GM23338 (cell line): ENCODE measurements around the gene CFAP58. TPM values are rescaled to one million over a fixed set of nuclear protein-coding genes. Genes with fewer than 3 reads are reported as not detected.

ENCODE experiments used
- ATAC-seq: fragments of 200-7000 bp; cut with Tn5 transposase; 3 replicates; pipeline ENCODE4 v1.9.1; 2020
- DNase-seq: peaks from one replicate; pipeline ENCODE4 v3.0.0-alpha.2; 2015; ENCODE audit warnings: low spot score
- H2AFZ ChIP-seq: fragments of 200-600 bp; sonication (generic); 2 replicates; pipeline ENCODE4 v1.8.0; 2016; ENCODE audit warnings: antibody characterized with exemption, mild to moderate bottlenecking, moderate library complexity
- H3F3A ChIP-seq: fragments of 200-600 bp; sonication (generic); replicated peaks from 2 replicates; pipeline ENCODE4 v1.8.0; 2017; ENCODE audit warnings: antibody characterized with exemption, mixed run types, low read depth
- H3K27ac ChIP-seq: fragments of 200-600 bp; sonication (generic); 2 replicates; pipeline ENCODE4 v1.6.1; 2016; ENCODE audit warnings: low read depth
- H3K27me3 ChIP-seq: fragments of 200-600 bp; sonication (generic); 2 replicates; pipeline ENCODE4 v1.8.0; 2016; ENCODE audit warnings: mild to moderate bottlenecking, mixed run types, moderate library complexity; ENCODE audit not compliant: insufficient read depth
- H3K36me3 ChIP-seq: fragments of 200-600 bp; sonication (generic); 2 replicates; pipeline ENCODE4 v1.8.0; 2016; ENCODE audit warnings: mild to moderate bottlenecking; ENCODE audit not compliant: insufficient read depth
- H3K4me1 ChIP-seq: fragments of 200-600 bp; sonication (generic); 2 replicates; pipeline ENCODE4 v1.8.0; 2016; ENCODE audit warnings: mild to moderate bottlenecking, moderate library complexity; ENCODE audit not compliant: insufficient read depth
- H3K4me2 ChIP-seq: fragments of 200-600 bp; sonication (generic); 2 replicates; pipeline ENCODE4 v1.7.1; 2017; ENCODE audit warnings: mixed run types
- H3K4me3 ChIP-seq: fragments of 200-600 bp; sonication (generic); 2 replicates; pipeline ENCODE4 v1.6.1; 2016; ENCODE audit warnings: mixed run types
- H3K79me2 ChIP-seq: fragments of 200-600 bp; sonication (generic); replicated peaks from 2 replicates; pipeline ENCODE4 v1.8.0; 2017; ENCODE audit warnings: mild to moderate bottlenecking; ENCODE audit not compliant: insufficient read depth
- H3K9me2 ChIP-seq: fragments of 200-600 bp; sonication (generic); 2 replicates; pipeline ENCODE4 v1.8.0; 2017; ENCODE audit not compliant: insufficient read depth
- H4K20me1 ChIP-seq: fragments of 200-600 bp; sonication (generic); replicated peaks from 2 replicates; pipeline ENCODE4 v1.8.0; 2017; ENCODE audit warnings: mild to moderate bottlenecking; ENCODE audit not compliant: insufficient read depth
- H3K27ac Mint-ChIP-seq: 2 replicates; pipeline ENCODE4 v1.8.0; 2020; ENCODE audit warnings: inconsistent platforms, mild to moderate bottlenecking, moderate library complexity, mixed read lengths
- H3K27me3 Mint-ChIP-seq: 3 replicates; pipeline ENCODE4 v1.8.0; 2022; ENCODE audit warnings: low read depth, mild to moderate bottlenecking, moderate library complexity, mixed read lengths, inconsistent platforms; ENCODE audit not compliant: insufficient read depth, poor library complexity
- H3K36me3 Mint-ChIP-seq: 3 replicates; pipeline ENCODE4 v1.8.0; 2021; ENCODE audit warnings: low read depth, mild to moderate bottlenecking, inconsistent platforms, moderate library complexity, mixed read lengths
- H3K4me1 Mint-ChIP-seq: 3 replicates; pipeline ENCODE4 v1.8.0; 2020; ENCODE audit warnings: mild to moderate bottlenecking, inconsistent platforms, mixed read lengths
- H3K4me3 Mint-ChIP-seq: 3 replicates; pipeline ENCODE4 v1.8.0; 2021; ENCODE audit warnings: moderate library complexity, mild to moderate bottlenecking, inconsistent platforms, mixed read lengths
- H3K9me3 Mint-ChIP-seq: 3 replicates; pipeline ENCODE4 v1.8.0; 2020; ENCODE audit warnings: moderate library complexity, mild to moderate bottlenecking, inconsistent platforms, mixed read lengths
- CTCF ChIP-seq, 2 experiments: fragments of 200-600 bp in 1 of 2; sonication (generic) in 1 of 2; conservative IDR thresholded peaks; 2 replicates each; pipeline versions ENCODE4 v1.5.1 to v1.6.1; 2016 to 2017; ENCODE audit warnings: antibody characterized with exemption in 2 of 2, low read depth in 2 of 2, mild to moderate bottlenecking in 2 of 2, moderate library complexity in 1 of 2
- EZH2phosphoT487 ChIP-seq: fragments of 200-600 bp; sonication (generic); IDR thresholded peaks from one replicate; pipeline ENCODE4 v1.8.1; 2018; ENCODE audit warnings: antibody characterized with exemption; ENCODE audit not compliant: unreplicated experiment
- NANOG ChIP-seq: IDR thresholded peaks from 2 replicates; pipeline ENCODE4 v1.6.1; 2016; ENCODE audit warnings: antibody characterized with exemption, borderline replicate concordance
- REST ChIP-seq: IDR thresholded peaks from one replicate; pipeline ENCODE4 v1.6.1; 2018; ENCODE audit warnings: antibody characterized with exemption; ENCODE audit not compliant: unreplicated experiment
- ZNF114 ChIP-seq: fragments of 250-450 bp; sonication (Bioruptor Pico); IDR thresholded peaks from 2 replicates; pipeline ENCODE4 v1.5.0; 2020; ENCODE audit warnings: mild to moderate bottlenecking, moderate library complexity
- ZNF331 ChIP-seq: fragments of 250-450 bp; sonication (Bioruptor Pico); IDR thresholded peaks from 2 replicates; pipeline ENCODE4 v1.5.0; 2020; ENCODE audit warnings: low read depth, mild to moderate bottlenecking, moderate library complexity
- polyA plus RNA-seq: library from polyadenylated mRNA; unstranded; fragments of >200 nt; fragmentation: Nextera tagmentation; extraction: Ambion mirVana; gene quantifications from 2 replicates; pipeline ENCODE4 v1.2.1, GENCODE V29; 2016
- total RNA-seq: library from RNA; depleted of rRNA; stranded (reverse); fragments of >200 nt; shearing (Covaris generic); gene quantifications from 2 replicates; pipeline ENCODE4 v1.2.3, GENCODE V29; 2014

CFAP58 gene
- total and polyA plus RNA-seq, 2 experiments from 2014 or later: 0.63 to 0.89 TPM

GRCh38 chr10:104430360-104430759 lies 76.7 kb downstream of the CFAP58 start:
- ATAC-seq (no peak), DNase-seq (no peak)
- Histone ChIP-seq H3K9me2 (no peaks in the 10 kb centered on the region; the same call in 1 of the 2 replicates), H3K79me2 (no peaks in the 10 kb centered on the region), H3K36me3 (no peaks in the 10 kb centered on the region), H3K27me3 (no peaks in the 10 kb centered on the region), H3K4me3 (no peak overlapping the region), H3K4me2 (no peak overlapping the region), H3F3A (no peaks in the 10 kb centered on the region), H4K20me1 (no peaks in the 10 kb centered on the region), H2AFZ (no peak overlapping the region), H3K4me1 (peaks cover 18% of the 10 kb centered on the region), H3K27ac (no peak overlapping the region)
- Mint-ChIP-seq H3K36me3 (no peaks in the 10 kb centered on the region), H3K27me3 (peaks cover 3% of the 10 kb centered on the region), H3K27ac (no peak overlapping the region), H3K4me1 (peaks cover 3% of the 10 kb centered on the region), H3K4me3 (no peak overlapping the region), H3K9me3 (no peaks in the 10 kb centered on the region; the same call in 2 of the 3 replicates)
- no peak for TF ChIP-seq ZNF114 (CRISPR knock-in tag)

- DNase-seq (no peak), ATAC-seq (no peak)
- no peak overlapping the region for H2AFZ ChIP-seq
- no peak overlapping the region for H3K27ac ChIP-seq
- no peaks in the 10 kb centered on the region for H3K9me2 ChIP-seq
- H3K36me3 ChIP-seq: no peaks in the 10 kb centered on the region
- no peak overlapping the region for H3K4me3 ChIP-seq
- no peak for TF ChIP-seq EZH2phosphoT487
- TF ChIP-seq ZNF331 (CRISPR knock-in tag): no peak
- H3F3A ChIP-seq: no peaks in the 10 kb centered on the region
- Mint-ChIP-seq H3K27me3 (peaks cover 6% of the 10 kb centered on the region), H3K4me1 (peaks cover 3% of the 10 kb centered on the region), H3K36me3 (no peaks in the 10 kb centered on the region), H3K9me3 (no peaks in the 10 kb centered on the region; the same call in 2 of the 3 replicates), H3K27ac (no peak overlapping the region), H3K4me3 (no peak overlapping the region)
- H3K4me2 ChIP-seq: no peak overlapping the region
- no peaks in the 10 kb centered on the region for H3K79me2 ChIP-seq
- H3K4me1 ChIP-seq: peaks cover 18% of the 10 kb centered on the region
- no peaks in the 10 kb centered on the region for H4K20me1 ChIP-seq
- no peaks in the 10 kb centered on the region for H3K27me3 ChIP-seq
These were observed 80.0 kb downstream of the CFAP58 start for GRCh38 chr10:104433669-104434068.

- Mint-ChIP-seq H3K27ac (no peak overlapping the region), H3K27me3 (peaks cover 5% of the 10 kb centered on the region), H3K9me3 (no peaks in the 10 kb centered on the region; the same call in 2 of the 3 replicates), H3K36me3 (no peaks in the 10 kb centered on the region), H3K4me3 (no peak overlapping the region), H3K4me1 (peaks cover 3% of the 10 kb centered on the region)
- Histone ChIP-seq H3K27me3 (no peaks in the 10 kb centered on the region), H3K4me2 (no peak overlapping the region), H2AFZ (no peak overlapping the region), H3K4me3 (no peak overlapping the region), H3K27ac (no peak overlapping the region), H3K36me3 (no peaks in the 10 kb centered on the region), H4K20me1 (no peaks in the 10 kb centered on the region), H3K4me1 (peaks cover 11% of the 10 kb centered on the region), H3K79me2 (no peaks in the 10 kb centered on the region), H3K9me2 (no peaks in the 10 kb centered on the region), H3F3A (no peaks in the 10 kb centered on the region)
- no peak for DNase-seq
- no peak for ATAC-seq
- no peak for TF ChIP-seq NANOG
- no peak for TF ChIP-seq REST
- no peak for TF ChIP-seq CTCF (conservative IDR thresholded peaks at IDR 0.05; ENCODE audit: low read depth in 2 of 2)
These were observed 81.0 kb downstream of the CFAP58 start for GRCh38 chr10:104434601-104435000.
